ENCODE measurements around the gene AQP2.

The AQP2 gene

GRCh38 chr12:49920915-49921286, 29.6 kb upstream of the AQP2 start:
- Histone ChIP-seq H3K4me3 (ENCODE audit: insufficient read depth, low read depth, low read length) (no peak overlapping the region), H3K36me3 (ENCODE audit: control insufficient read depth, insufficient read depth, low read length) (no peaks in the 10 kb centered on the region), H3K4me1 (ENCODE audit: control insufficient read depth, insufficient read depth, low read length) (no peaks in the 10 kb centered on the region), H3K27me3 (ENCODE audit: control insufficient read depth, insufficient read depth, low read length, poor library complexity, severe bottlenecking) (no peaks in the 10 kb centered on the region), H3K27ac (ENCODE audit: insufficient read depth, low read depth, low read length, poor library complexity, severe bottlenecking) (no peak overlapping the region), H3K9me3 (ENCODE audit: control insufficient read depth, low read length) (no peaks in the 10 kb centered on the region)
- WGBS, 2 experiments, result 87 to 96% methylated on average over 3 of the region's 3 CpGs

- WGBS, 2 experiments, result 90 to 93% methylated on average over 3 of the region's 3 CpGs
Observed at GRCh38 chr12:49921299-49921698, 29.2 kb upstream of the AQP2 start.

GRCh38 chr12:49921936-49922335, 28.6 kb upstream of the AQP2 start:
- Histone ChIP-seq H3K27me3 (ENCODE audit: control insufficient read depth, insufficient read depth, low read length, poor library complexity, severe bottlenecking) (no peaks in the 10 kb centered on the region), H3K9me3 (ENCODE audit: control insufficient read depth, low read length) (no peaks in the 10 kb centered on the region), H3K36me3 (ENCODE audit: control insufficient read depth, insufficient read depth, low read length) (no peaks in the 10 kb centered on the region), H3K4me3 (ENCODE audit: insufficient read depth, low read depth, low read length) (no peak overlapping the region), H3K4me1 (ENCODE audit: control insufficient read depth, insufficient read depth, low read length) (no peaks in the 10 kb centered on the region), H3K27ac (ENCODE audit: insufficient read depth, low read depth, low read length, poor library complexity, severe bottlenecking) (no peak overlapping the region)
- WGBS, 2 experiments, result 94 to 95% methylated on average over 6 of the region's 6 CpGs

More at GRCh38 chr12:49921299-49921698, 29.2 kb upstream of the AQP2 start:
- Histone ChIP-seq H3K9me3 (ENCODE audit: control insufficient read depth, low read length) (no peaks in the 10 kb centered on the region), H3K4me1 (ENCODE audit: control insufficient read depth, insufficient read depth, low read length) (no peaks in the 10 kb centered on the region), H3K27me3 (ENCODE audit: control insufficient read depth, insufficient read depth, low read length, poor library complexity, severe bottlenecking) (no peaks in the 10 kb centered on the region), H3K36me3 (ENCODE audit: control insufficient read depth, insufficient read depth, low read length) (no peaks in the 10 kb centered on the region), H3K27ac (ENCODE audit: insufficient read depth, low read depth, low read length, poor library complexity, severe bottlenecking) (no peak overlapping the region), H3K4me3 (ENCODE audit: insufficient read depth, low read depth, low read length) (no peak overlapping the region)

DNA sequence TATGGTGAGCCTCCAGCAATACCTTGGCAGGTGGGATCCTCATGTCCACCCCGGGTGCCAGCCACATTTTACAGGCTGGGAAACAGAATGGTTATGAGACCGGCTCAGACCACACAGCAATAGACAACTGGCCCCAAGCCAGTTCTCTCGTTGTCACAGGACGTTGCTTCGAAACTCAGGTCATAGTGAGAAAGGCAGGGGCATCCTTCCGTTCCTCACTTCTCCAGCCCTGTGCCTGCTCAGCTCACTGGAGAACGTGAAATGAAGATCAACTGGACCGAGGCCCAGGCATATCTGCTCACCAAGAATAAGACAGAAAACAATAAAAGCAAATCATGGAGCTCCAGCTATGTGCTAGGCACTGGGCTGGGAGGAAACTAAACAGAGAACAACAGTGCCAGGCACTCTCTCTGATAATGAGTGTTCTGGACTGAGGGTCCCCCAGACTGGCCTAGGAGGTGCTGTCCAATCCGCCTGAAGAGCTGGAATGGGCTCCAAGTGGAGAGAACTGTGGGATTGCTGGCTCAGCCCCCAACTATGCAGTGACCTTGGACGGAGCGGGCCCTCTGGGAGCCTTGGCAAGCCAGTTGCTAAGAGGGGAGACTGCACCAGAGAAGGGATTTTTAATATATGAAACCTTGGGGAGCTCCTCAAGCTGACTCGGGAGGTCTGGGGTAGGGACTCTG, 28.0 kb upstream of the AQP2 start:
- Histone ChIP-seq H3K4me3 (ENCODE audit: insufficient read depth, low read depth, low read length) (no peak overlapping the region), H3K27me3 (ENCODE audit: control insufficient read depth, insufficient read depth, low read length, poor library complexity, severe bottlenecking) (no peaks in the 10 kb centered on the region), H3K36me3 (ENCODE audit: control insufficient read depth, insufficient read depth, low read length) (no peaks in the 10 kb centered on the region), H3K27ac (ENCODE audit: insufficient read depth, low read depth, low read length, poor library complexity, severe bottlenecking) (no peak overlapping the region), H3K4me1 (ENCODE audit: control insufficient read depth, insufficient read depth, low read length) (no peaks in the 10 kb centered on the region), H3K9me3 (ENCODE audit: control insufficient read depth, low read length) (no peaks in the 10 kb centered on the region)
- 93 to 95% methylated on average over 12 of the region's 12 CpGs for WGBS, 2 experiments

GRCh38 chr12:49923035-49923644, 27.4 kb upstream of the AQP2 start:
- no peaks in the 10 kb centered on the region for H3K27me3 ChIP-seq (ENCODE audit: control insufficient read depth, insufficient read depth, low read length, poor library complexity, severe bottlenecking)
- no peak overlapping the region for H3K4me3 ChIP-seq (ENCODE audit: insufficient read depth, low read depth, low read length)
- H3K36me3 ChIP-seq (ENCODE audit: control insufficient read depth, insufficient read depth, low read length), result no peaks in the 10 kb centered on the region
- no peaks in the 10 kb centered on the region for H3K9me3 ChIP-seq (ENCODE audit: control insufficient read depth, low read length)
- WGBS, 2 experiments, result 83 to 88% methylated on average over 7 of the region's 7 CpGs
- H3K27ac ChIP-seq (ENCODE audit: insufficient read depth, low read depth, low read length, poor library complexity, severe bottlenecking), result no peak overlapping the region
- no peaks in the 10 kb centered on the region for H3K4me1 ChIP-seq (ENCODE audit: control insufficient read depth, insufficient read depth, low read length)

- no peaks in the 10 kb centered on the region for H3K36me3 ChIP-seq (ENCODE audit: control insufficient read depth, insufficient read depth, low read length)
- 92 to 93% methylated on average over 15 of the region's 15 CpGs for WGBS, 2 experiments
- H3K9me3 ChIP-seq (ENCODE audit: control insufficient read depth, low read length), result no peaks in the 10 kb centered on the region
- H3K4me1 ChIP-seq (ENCODE audit: control insufficient read depth, insufficient read depth, low read length), result no peaks in the 10 kb centered on the region
- H3K27ac ChIP-seq (ENCODE audit: insufficient read depth, low read depth, low read length, poor library complexity, severe bottlenecking), result no peak overlapping the region
- H3K4me3 ChIP-seq (ENCODE audit: insufficient read depth, low read depth, low read length), result no peak overlapping the region
- no peaks in the 10 kb centered on the region for H3K27me3 ChIP-seq (ENCODE audit: control insufficient read depth, insufficient read depth, low read length, poor library complexity, severe bottlenecking)
Observed at GRCh38 chr12:49923880-49924556, 26.5 kb upstream of the AQP2 start.

DNA sequence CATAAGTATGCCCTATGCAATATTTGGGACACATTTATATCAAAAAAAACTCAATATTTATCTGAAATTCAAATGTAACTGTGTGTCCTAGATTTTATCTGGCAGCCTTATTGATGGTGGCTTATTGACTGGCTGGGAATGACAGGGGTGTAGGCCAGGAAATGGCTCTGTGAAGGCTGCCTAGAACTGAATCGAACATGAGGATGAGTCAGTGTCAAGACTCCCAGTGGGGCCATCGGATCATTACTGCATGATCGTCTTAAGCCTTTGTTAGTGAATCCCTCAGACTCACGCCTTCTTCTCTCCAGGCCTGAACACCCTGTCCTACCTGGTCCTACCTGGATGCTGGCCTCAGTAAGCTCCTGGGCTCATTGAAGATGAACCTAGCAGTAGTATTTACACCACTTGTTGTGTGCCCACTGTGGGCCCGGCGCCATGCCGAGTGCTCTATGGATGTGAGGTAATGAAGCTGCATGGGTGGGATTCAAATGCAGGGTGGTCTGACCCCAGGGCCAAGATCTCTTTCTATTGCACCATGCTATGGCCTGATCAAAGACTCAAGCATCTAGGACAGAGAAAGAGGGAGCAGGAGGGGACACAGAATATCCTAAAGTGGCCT, 25.8 kb upstream of the AQP2 start:
- Histone ChIP-seq H3K27ac (ENCODE audit: insufficient read depth, low read depth, low read length, poor library complexity, severe bottlenecking) (no peak overlapping the region), H3K4me3 (ENCODE audit: insufficient read depth, low read depth, low read length) (no peak overlapping the region), H3K9me3 (ENCODE audit: control insufficient read depth, low read length) (no peaks in the 10 kb centered on the region), H3K4me1 (ENCODE audit: control insufficient read depth, insufficient read depth, low read length) (no peaks in the 10 kb centered on the region), H3K36me3 (ENCODE audit: control insufficient read depth, insufficient read depth, low read length) (no peaks in the 10 kb centered on the region), H3K27me3 (ENCODE audit: control insufficient read depth, insufficient read depth, low read length, poor library complexity, severe bottlenecking) (no peaks in the 10 kb centered on the region)
- 92 to 95% methylated on average over 7 of the region's 7 CpGs for WGBS, 2 experiments

DNA sequence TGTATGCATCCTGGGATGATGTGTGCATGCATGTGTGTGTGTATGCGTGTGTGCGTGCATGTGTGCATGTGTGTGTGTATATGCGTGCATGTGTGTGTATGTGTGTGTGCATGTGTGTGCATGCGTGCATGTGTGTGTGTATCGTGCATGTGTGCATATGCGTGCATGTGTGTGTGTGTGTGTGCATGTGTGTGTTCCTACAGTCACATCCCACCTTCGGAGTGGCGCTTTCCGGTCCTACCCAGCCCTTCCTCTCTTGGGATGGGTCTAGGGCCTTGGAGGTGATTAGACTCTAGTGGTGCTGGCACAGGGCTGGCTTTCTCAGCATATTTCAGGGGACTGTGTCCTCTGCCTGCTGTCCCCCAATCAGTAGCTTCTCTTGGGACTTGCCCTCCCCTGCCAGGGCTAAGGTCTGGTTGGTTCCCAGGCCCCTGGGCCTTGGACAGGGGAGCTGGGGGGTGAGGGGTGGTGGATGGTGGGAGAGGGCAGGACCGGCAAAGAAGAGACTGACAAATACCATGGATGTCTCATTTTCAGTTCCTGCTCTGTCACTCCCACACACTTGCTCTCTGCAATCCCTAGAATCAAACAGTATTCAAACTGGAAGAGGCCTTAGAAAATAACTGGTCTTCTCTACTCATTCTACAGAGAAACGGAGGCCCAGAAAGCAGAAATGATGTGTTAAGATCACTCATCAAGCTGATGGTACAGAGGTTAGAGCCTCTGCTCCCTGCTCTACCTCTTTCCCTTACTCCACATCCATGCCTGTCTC, 24.9 kb upstream of the AQP2 start:
- H3K4me3 ChIP-seq (ENCODE audit: insufficient read depth, low read depth, low read length), result no peak overlapping the region
- 94 to 95% methylated on average over 11 of the region's 11 CpGs for WGBS, 2 experiments
- no peaks in the 10 kb centered on the region for H3K27me3 ChIP-seq (ENCODE audit: control insufficient read depth, insufficient read depth, low read length, poor library complexity, severe bottlenecking)
- H3K36me3 ChIP-seq (ENCODE audit: control insufficient read depth, insufficient read depth, low read length), result no peaks in the 10 kb centered on the region
- no peak overlapping the region for H3K27ac ChIP-seq (ENCODE audit: insufficient read depth, low read depth, low read length, poor library complexity, severe bottlenecking)
- H3K9me3 ChIP-seq (ENCODE audit: control insufficient read depth, low read length), result no peaks in the 10 kb centered on the region
- H3K4me1 ChIP-seq (ENCODE audit: control insufficient read depth, insufficient read depth, low read length), result no peaks in the 10 kb centered on the region

GRCh38 chr12:49928471-49928870, 22.1 kb upstream of the AQP2 start:
- no peaks in the 10 kb centered on the region for H3K27me3 ChIP-seq (ENCODE audit: control insufficient read depth, insufficient read depth, low read length, poor library complexity, severe bottlenecking)
- 88 to 91% methylated on average over 6 of the region's 6 CpGs for WGBS, 2 experiments
- H3K27ac ChIP-seq (ENCODE audit: insufficient read depth, low read depth, low read length, poor library complexity, severe bottlenecking), result no peak overlapping the region
- no peak overlapping the region for H3K4me3 ChIP-seq (ENCODE audit: insufficient read depth, low read depth, low read length)
- no peaks in the 10 kb centered on the region for H3K4me1 ChIP-seq (ENCODE audit: control insufficient read depth, insufficient read depth, low read length)
- H3K36me3 ChIP-seq (ENCODE audit: control insufficient read depth, insufficient read depth, low read length), result no peaks in the 10 kb centered on the region
- no peaks in the 10 kb centered on the region for H3K9me3 ChIP-seq (ENCODE audit: control insufficient read depth, low read length)

All from ectodermal cell (in vitro differentiated cells).